SK-N-MC (cell line): ENCODE results near the gene LLGL2.

ENCODE experiments used
- EZH2 ChIP-seq: fragments of 200-600 bp; sonication (generic); IDR thresholded peaks from one replicate; pipeline ENCODE4 v1.6.1; 2017; ENCODE audit warnings: antibody characterized with exemption
- FOXP2 ChIP-seq: optimal IDR thresholded peaks from 2 replicates; pipeline ENCODE3; 2011; ENCODE audit warnings: mild to moderate bottlenecking, moderate library complexity; ENCODE audit not compliant: insufficient read depth; ENCODE audit errors: extremely low read length, control extremely low read depth
- POLR2AphosphoS5 ChIP-seq: IDR thresholded peaks from 2 replicates; pipeline ENCODE4 v1.6.1; 2012; ENCODE audit warnings: mild to moderate bottlenecking, low read depth, low read length, borderline replicate concordance

DNA sequence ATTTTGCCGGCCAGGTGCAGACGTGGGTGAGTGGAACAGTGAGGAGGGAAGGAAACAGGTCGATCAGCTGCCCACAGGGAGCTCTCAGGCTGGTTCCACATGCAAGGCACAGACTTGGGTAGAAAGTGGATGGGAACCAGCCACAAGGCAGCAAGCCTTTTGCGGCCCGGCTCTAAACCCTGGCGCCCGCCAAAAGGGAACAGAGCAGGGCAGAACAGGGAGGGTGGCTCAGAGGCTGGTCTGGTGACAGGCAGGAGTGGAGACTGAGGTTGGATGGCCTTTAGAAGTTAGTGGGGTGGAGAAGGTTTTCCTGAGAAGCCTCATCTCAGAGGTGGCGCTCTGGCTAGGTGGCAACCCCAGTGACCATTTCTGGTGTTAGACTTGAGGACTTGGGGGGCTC, 10.4 kb downstream of the LLGL2 start:
- TF ChIP-seq EZH2 (no peak), POLR2AphosphoS5 (no peak), FOXP2 (no peak)
